HG02588 (cell line): ENCODE data around the gene DNAJC11.
"Not testable (repeated sequence)": the region's sequence is repeated elsewhere in the genome, so short reads cannot be mapped to it uniquely, and the experiment has no call there.

Experiments used
- ATAC-seq: cut with Tn5 transposase; IDR thresholded peaks from one replicate; pipeline ENCODE4 v1.9.1; 2021; ENCODE audit warnings: mild to moderate bottlenecking, moderate library complexity; ENCODE audit not compliant: unreplicated experiment

Gene DNAJC11

DNA sequence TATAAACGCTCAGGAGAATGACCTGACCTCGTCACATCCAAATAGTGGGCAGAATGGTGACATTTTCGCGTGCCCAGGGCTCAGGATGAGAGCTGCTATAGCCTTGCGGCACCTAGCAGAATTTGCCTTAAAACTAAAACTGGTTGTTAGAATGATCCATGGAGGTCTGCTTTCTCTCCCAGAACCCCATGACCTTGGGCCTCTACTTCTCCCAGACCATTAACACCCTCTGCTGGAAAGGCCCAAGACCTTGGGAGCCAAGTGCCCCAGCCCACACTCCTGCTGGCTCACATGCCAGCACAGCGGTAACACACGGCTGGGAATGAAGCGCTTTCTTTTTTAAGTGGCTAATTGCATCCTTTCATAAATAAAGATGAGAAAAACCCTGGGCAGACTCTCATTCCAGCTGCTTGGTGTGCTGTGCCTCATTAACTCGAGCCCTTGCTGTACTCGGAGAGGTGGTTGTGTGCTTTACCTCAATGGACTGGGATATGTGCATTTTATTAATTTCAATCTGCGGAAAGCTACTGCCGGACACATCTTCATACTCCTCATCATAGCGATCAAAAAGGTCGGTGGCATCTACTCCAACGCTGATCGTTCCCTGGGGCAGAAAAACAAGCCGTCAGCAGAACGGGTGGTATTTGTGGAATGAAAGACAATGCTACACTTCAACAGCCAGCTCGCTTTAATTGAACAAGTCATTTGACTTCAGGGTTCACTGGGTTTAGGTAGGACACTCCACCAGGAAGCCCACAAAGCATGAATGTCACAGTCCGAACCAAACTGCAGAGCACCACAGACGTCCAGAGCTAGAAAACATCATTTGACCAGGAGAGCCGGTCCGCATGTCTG is 48.0 kb downstream of the DNAJC11 start:
- no peak for ATAC-seq

DNA sequence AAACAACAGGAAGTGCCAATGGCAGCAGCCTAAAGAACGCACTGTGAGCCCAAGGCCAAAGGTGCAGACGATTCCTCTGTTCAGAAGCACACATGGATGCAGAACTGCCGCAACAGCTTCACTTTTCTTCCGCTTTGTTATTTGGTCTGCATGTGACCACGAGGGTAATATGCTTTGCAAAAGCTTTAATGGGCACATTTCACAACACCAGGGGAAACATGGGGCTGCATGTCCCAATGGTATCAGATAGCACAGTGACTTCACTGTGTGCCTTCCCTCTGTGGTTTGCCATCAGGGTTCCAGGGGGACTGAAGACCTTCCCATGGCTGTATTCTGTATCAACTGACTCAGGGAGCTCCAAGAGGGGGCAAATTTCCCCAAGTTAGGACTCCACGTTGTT is 48.6 kb downstream of the DNAJC11 start:
- ATAC-seq: no peak

DNA sequence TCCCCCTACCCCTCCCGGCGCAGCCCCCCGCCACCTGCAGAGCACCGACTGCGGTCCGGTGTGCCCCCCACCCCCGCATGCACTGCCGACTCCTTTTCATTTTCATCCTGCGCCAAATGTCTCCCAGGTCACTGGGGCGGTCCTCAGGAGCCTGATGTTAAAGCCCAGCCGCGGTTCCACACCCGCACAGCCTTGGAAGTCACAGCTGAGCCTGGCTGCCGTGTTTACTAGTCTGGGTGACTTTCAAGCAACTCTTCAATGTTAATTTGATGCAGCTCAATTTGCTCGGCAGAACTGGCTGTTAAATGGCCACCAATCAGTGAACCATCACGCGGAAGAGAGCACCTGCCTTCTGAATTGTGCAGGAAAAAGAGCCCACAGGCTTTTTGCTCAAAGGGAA is 49.7 kb downstream of the DNAJC11 start:
- no peak for ATAC-seq

DNA sequence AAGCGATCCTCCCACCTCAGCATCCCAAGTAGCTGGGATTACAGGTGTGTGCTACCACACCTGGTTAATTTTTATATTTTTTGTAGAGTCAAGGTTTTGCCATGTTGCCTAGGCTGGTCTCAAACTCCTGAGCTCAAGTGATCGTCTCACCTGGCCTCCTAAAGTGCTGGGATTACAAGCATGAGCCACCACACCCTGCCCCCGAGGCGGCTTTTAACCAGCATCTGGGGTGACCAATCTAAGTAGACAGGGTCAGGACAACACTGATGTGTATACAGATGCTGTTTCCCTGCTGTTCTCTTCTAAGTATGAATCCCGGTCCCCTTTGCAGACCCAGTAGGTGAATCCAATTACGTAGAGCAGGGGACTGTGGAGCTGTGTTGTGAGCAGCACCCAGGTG is 53.1 kb downstream of the DNAJC11 start:
- ATAC-seq: no peak

DNA sequence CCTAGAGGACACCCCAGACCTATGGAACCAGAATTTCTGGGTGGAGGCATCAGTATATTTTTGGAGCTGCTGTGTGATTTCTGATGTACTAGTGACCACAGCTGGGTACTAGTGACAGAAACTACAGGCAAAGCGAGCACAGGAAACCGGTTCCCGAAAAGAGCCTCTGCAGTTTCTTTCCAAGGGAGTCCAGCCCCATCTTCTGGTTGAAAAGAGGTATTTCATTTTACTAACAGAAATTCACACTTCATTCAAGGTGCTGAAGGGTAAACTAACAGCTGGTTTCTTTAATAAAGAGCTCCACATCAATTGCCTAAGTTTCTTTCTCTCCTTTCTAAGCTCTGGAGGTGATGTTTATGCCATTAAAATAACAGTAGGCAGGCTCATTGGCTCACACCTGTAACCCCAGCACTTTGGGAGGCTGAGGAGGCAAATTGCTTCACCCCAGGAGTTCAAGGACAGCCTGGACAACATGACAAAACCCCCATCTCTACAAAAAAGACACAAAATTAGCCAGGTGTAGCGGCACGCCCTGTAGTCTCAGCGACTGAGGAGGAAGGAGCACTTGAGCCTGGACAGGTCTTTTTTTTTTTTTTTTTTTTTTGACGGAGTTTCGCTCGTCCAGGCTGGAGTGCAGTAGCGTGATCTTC is 55.0 kb downstream of the DNAJC11 start:
- no peak for ATAC-seq

DNA sequence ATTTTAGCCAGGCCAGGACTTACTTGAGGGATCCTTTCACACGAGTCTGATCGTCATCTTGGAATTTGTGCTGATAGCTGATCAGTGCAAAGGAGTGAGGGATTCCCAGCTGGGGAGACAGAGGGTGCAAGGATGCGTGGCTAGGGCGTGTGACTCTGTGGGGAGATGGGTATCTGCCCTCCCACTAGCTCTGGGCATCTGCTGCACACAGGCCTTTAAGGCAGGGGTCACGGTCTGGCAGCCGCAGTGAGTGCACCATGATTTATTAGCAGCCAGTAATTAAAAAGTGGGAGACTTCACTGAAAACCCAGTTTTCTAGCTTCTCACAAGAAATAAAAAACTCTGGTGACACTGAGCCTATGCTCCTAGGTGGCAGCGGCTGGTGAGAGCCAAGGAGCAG is 56.6 kb downstream of the DNAJC11 start:
- no peak for ATAC-seq

DNA sequence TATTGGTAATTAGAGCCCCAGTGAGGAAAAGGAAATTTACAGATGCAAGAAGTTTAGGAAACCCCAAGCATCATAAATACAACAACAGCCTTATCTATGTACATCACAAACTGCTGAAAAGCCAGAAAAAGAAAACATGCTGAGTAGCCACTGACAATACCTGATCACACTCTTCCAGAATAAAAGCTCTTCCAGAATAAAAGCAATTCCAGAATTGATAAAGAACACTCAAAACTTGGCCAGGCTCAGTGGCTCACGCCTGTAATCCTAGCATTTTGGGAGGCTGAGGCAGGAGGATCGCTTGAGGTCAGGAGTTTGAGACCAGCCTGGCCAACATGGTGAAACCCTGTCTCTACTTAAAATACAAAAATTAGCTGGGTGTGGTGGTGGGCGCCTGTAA is 60.7 kb downstream of the DNAJC11 start:
- ATAC-seq: not testable (repeated sequence)

DNA sequence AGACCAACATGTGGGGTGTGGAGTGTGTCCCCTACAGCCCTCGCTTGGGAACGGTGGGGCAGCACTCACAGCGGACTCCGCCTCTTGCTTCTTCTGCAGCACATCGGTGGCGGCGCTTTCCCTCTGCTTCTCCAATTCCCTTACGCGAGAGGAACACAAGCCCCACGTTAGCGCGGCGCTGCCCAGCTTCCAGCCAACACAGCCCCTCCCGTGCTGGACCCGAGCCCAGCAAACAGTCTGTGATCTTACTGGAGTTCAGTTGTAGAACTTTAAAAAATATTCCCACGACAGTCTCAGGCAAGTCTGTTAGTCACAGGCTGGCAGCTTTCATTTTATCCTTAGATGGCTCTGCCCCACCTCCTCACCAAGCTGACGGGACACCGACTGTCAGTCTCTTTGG is 63.4 kb downstream of the DNAJC11 start:
- no peak for ATAC-seq

DNA sequence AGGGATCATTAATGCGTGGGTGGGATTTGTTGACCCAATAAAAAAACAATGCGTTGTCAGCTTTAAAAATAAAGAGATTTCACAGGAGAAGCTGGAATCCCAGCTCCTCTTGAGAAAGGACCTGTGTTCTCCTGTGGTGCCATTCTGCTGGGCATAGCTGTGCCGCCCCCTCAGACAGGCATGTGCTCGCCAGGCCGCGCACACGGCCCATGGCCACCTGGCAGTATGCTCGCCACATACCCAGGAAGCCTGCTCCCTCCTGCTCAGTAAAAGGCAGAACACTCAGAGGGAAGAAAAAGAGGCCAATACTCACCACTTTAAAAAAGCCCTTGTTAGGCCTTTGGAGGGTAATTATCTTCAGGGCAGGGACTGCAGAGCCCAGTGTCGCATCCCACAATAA is 63.8 kb downstream of the DNAJC11 start:
- no peak for ATAC-seq

DNA sequence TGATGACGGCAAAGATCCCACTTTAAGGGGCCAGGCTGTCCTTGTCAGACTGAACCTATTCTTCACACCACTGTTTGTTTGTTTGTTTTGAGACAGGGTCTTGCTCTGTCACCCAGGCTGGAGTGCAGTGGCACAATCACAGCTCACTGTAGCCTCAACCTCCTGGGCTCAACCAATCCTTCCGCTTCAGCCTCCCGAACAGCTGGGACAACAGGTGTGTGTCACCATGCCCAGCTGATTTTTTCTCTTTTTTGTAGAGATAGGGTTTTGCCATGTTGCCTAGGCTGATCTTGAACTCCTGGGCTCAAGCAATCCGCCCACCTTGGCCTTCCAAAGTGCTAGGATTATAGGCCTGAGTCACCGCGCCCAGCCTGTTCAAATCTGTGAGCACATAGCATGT is 64.8 kb downstream of the DNAJC11 start:
- not testable (repeated sequence) for ATAC-seq

DNA sequence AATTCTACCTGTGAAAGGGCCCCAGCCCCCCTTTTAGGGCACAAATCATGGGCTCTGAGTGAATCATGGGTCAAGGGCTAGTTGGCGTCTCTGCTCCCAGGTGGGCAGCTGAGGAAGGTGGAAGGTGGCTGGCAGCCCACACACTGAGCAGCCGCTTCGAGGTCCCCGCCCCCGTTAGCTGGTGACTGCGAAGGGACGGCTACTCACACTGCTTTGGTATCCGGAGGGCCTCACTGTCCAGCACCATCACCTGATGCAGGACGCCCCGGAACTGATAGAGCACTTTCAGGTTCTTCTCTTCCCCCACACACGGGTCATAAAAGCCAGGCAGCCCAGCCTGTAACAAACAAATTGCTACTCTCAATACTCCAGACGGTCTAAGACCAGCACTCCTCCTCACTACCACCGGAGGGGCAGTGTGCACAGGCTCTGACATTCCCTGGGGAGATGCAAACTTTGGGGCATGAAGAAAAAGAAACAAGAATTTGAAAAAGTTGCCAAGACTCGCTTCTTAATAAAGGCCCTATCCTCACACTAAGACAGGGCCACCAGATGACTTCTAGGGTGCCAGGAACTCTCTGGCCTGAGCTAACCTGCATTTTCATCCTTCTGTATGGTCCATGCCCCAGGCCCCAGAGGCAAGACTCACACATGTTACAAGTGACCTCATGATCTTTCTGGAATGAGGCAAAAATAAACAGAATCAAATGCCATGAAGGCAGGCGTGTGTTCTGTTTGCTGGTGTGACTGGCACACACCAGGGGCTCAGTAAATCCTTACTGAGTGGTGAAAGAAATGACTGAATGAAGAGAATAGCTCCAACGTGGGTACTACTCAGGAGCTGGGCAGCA is 65.5 kb downstream of the DNAJC11 start:
- no peak for ATAC-seq

DNA sequence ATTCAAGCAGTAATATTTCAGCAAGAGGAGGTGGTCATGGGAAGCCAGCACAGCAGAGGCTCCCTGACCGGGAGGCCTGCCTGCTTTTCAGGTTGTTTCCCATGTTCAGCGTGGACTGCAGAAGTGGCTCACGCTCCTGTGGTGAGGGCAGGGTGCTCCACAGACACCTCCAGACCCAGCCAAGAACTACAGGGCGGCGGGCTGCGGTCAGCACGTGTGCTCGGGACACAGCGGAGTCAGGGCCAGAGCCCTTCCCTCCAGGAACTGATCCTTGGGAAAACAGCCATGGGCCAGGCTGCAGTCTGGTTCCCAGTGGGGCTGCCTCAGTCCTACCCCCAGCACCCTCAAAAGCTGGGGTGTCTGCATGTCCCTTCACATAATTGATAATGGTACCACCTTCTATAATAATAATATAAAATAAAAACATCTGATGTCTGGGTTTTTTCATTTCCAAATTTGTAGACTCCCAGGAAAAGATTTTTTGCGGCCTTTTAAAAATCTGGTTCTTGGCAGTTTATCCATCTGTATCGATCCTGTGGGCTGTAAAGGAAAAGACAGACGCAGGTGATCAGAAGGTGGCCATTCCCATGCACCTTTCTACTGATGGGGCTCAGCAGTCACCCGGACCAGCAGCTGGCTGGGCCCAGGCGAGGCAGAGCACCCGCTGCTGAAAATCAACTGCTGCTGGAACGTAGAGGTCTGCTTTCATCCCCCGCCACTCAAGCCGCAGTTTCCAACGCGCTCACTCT is 66.3 kb downstream of the DNAJC11 start:
- ATAC-seq: no peak

DNA sequence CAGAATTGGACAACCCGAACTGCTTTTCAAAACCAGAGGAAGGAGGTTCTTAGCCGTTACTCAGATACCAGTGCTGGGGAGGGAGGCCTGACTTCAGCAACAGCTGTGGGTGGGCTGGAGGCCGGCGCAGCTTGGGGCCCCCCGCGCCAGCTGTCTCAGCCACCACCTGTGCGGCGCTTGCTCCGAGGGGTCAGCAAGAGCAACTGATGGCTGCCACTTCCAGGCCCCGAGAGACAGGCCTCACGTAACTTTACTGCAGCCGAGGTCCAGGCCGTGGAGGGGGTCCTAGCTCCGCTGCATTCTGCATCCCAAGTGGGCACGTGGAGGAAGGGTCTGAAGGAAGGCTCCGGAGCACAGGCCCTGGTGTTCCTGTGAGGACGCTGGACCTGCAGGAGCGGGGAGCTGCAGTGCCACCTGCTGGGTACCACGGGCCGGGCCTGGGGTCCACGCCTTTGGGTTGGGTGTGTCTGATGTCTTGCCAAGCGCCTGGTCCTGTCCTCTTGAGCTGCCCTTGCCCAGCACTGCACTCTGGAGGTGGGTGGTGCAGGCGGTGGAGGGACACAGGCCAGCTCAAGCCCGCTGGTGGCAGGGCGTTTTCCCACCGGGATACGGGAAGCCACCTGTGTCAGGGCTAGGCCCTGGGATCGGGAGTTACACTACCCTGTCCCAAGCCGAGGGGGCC is 67.1 kb downstream of the DNAJC11 start:
- ATAC-seq: no peak

DNA sequence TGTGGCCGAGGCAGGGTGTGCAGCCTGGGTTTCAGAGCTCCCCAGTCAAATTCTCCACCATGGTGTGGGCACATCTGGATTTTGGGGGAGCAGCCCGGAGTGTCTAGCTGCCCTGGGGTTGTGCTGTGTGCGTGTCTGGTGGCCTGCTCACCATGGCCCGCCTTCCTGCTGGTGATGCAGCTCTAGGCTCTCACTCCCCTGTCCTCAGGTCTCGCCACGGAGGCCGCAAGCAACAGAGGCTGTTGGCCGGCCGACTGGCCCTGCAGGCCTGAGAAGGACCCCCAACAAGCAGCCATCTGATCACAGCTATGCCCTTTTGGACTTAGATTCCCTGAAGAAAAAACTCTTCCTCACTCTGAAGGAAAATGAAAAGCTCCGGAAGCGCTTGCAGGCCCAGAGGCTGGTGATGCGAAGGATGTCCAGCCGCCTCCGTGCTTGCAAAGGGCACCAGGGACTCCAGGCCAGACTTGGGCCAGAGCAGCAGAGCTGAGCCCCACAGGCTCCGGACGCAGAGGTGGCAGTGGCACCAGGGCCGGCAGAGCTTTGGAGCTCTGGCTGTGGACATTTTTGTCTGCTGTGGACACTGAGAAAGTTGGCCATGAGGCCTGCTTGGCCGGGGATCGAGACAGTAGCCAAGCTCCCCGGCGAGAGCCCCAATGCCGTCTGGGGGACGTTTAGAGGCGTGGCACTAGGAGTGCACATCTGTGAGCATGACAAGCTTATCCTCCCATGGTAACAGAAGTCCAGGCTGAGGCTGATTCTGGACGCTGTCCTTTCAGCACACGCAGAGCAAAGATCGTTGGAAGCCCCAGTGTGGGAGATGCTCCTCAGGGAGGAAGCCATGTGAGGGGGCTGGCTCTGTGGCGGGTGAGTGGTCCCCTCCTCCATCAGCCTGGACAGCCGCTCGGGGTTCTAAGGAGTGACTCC is 68.8 kb downstream of the DNAJC11 start:
- ATAC-seq: no peak

DNA sequence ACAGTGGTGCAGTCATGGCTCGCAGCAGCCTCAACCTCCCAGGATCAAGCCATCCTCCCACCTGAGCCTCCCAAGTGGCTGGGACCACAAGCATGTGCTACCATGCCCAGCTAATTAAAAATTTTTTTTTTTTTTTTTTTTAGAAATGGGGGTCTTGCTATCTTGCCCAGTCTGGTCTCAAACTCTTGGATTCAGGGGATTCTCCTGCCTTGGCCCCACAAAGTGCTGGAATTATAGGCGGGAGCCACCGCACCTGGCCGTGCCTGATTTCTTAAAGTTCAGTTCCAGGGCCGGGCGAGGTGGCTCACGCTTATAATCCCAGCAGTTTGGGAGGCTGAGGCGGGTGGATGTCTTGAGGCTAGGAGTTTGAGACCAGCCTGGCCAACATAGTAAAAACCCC is 70.6 kb downstream of the DNAJC11 start:
- no peak for ATAC-seq

DNA sequence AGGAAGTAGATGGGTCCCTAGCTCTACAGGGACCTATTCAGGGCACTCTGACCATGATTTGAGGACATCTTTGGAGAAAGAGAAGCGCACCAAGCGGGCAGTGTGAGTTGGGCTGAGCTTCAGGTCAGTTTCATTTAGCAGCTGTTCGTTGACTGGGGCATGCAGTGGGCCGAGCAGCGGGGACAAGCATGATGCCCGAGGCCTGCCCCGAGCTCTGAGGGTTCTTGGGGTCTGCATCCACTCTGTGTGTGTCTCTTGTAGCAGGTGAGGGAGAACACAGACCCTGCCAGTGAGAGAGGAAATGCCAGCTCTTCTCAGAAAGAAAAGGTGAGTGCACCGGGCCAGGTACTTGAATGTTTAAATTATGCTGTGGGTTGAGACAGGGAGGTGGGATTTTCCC is 71.6 kb downstream of the DNAJC11 start:
- no peak for ATAC-seq

DNA sequence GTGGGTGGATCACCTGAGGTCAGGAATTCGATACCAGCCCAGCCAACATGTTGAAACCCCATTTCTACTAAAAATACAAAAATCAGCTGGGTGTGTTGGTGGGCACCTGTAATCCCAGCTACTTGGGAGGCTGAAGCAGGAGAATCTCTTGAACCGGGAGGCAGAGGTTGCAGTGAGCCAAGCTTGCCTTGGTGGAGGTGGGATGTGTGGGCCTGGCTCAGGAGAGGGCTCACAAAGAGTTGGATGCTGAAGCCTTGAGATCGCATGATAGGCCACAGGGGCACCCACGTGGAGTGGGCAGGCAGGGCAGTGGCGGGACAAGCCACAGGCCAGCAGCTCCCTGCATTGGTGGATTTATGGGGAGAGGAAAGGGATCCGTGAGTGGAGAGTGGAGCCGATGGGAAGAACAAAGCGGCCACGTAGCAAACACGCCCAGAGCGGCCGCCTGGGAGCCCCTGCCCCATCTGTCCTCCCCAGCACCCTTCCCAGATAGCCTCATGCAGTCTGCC is 72.6 kb downstream of the DNAJC11 start:
- no peak for ATAC-seq

DNA sequence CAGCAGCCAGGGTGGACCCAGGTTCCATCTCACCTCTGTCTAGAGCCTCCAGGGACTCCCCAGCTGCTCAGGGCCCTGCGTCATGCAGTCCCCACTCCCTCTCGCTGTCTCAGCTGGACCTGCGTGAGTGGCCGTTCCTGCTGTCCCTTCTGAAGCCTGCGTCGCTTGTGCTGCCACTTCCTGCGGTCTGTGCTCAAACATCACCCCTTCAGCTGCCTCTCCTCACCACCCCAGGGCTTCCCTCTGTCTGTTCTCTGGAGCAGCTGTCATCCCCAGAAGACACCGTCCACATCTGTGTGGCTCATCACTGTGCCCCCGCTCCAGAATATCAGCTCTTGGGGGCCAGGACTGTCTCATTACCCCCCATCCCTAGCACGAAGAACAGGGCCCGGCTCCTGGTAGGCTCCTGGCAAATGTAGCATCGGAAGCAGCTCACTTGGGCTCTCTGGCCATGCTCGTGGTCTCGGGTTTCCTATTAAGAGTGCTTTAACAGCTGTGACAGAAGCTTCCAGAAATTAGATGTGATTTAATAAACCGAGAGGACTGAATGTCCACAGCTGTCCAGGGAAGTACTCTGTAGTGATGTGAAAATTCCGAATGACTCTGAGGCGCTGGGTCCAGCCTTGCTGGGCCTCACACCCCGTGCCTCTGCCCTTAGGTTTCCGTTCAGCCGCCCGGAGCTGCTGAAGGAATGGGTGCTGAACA is 73.6 kb downstream of the DNAJC11 start:
- no peak for ATAC-seq
